Measurements from ENCODE around the gene SYCE1L.
"Not testable (repeated sequence)": the region's sequence is repeated elsewhere in the genome, so short reads cannot be mapped to it uniquely, and the experiment has no call there.

The SYCE1L gene, protein sequence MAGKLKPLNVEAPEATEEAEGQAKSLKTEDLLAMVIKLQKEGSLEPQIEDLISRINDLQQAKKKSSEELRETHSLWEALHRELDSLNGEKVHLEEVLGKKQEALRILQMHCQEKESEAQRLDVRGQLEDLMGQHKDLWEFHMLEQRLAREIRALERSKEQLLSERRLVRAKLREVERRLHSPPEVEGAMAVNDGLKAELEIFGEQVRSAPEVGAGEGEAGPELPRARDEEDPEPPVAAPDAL

DNA sequence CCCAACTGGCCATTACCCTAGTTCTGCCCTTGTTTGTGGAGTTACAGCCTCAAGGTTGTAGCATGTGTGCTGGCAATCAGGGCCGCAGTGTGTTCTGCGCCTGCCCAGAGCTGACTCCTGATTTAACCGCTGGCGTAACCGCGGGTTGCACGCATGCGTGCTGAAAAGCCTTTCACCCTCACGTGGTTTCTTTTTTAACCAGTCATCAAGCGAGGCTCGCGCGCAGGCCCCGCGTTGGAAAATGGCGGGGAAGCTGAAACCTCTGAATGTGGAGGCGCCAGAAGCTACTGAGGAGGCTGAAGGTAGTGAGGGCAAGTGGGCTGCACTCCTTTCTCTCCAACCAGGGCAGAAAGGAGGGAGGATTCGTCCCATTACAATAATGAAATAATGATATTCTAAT, at the start of gene SYCE1L:
Gene SYCE1L (plus strand): TSS at position 198 of the 400 bp plus-strand sequence. CDS start 44 bp downstream, at position 242.
- Histone ChIP-seq H3K27ac (ENCODE audit: low read length) (no peak within 1 kb of the TSS), H3K9ac (ENCODE audit: low read depth, low read length) (no peak within 1 kb of the TSS), H3K9me3 (ENCODE audit: insufficient read depth, low read depth, low read length) (no peaks in the 10 kb centered on the region), H3K4me1 (ENCODE audit: insufficient read depth, low read length) (no peaks in the 10 kb centered on the region), H3K36me3 (ENCODE audit: insufficient read depth, low read depth, low read length) (peaks cover 45% of the 10 kb centered on the region), H3K4me3 (ENCODE audit: low read length) (no peak within 1 kb of the TSS), H3K27me3 (ENCODE audit: insufficient read depth, low read length) (no peaks in the 10 kb centered on the region)

DNA sequence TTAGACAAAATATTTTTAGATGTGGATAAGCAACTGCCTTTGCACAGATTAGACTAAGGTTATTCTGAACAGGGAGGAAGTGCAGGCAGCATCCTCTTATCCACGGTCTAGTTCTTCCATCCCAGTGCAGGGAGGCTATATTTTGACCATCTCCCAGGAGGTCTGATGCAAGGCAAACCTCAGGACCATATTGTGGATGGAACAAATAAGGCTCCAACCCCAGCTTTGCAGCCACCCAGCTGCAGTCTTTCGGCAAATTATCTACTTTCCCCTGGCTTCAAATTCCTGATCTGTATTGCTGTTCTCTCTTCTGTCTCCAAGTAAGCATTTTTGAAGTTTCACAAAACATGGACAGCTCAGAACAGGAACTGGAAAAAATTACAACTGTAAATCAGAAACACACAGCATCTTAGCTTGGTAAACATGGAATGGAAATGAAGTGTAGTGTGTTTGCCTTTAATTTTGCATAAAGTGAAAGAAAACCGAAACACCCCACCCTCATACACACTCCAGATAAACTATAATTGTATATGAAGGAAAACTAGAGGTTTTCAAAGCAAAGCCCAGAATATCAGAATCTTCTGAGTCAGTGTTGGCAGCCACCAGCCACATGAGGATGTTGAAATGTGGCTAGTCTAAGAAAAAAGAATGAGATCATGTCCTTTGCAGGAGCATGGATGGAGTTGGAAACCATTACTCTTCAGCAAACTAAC, 41.7 kb upstream of the SYCE1L start:
- Histone ChIP-seq H3K9me3 (ENCODE audit: insufficient read depth, low read depth, low read length) (no peaks in the 10 kb centered on the region), H3K4me3 (ENCODE audit: low read length) (no peak overlapping the region), H3K27me3 (ENCODE audit: insufficient read depth, low read length) (no peaks in the 10 kb centered on the region), H3K36me3 (ENCODE audit: insufficient read depth, low read depth, low read length) (no peaks in the 10 kb centered on the region), H3K4me1 (ENCODE audit: insufficient read depth, low read length) (no peaks in the 10 kb centered on the region), H3K27ac (ENCODE audit: low read length) (no peak overlapping the region), H3K9ac (ENCODE audit: low read depth, low read length) (no peak overlapping the region)

DNA sequence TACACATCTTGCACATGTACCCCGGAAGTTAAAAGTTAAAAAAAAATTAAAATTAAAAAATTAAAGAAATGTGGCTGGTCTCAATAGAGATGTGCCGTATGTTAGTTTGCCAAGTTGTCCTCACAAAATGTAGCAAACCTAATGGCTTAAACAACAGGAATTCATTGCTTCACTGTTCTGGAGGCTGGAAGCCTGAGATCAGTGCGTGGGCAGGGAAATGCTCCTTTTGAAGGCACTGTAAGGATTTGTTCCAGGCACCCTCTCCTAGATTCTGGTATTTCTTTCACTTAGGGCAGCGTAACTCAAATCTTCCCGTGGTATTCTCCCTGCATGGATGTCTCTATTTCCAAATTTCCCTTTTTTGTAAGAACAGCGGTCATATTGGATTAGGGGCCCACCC, 40.9 kb upstream of the SYCE1L start:
- Histone ChIP-seq H3K36me3 (ENCODE audit: insufficient read depth, low read depth, low read length) (no peaks in the 10 kb centered on the region), H3K27me3 (ENCODE audit: insufficient read depth, low read length) (no peaks in the 10 kb centered on the region), H3K4me1 (ENCODE audit: insufficient read depth, low read length) (no peaks in the 10 kb centered on the region), H3K9me3 (ENCODE audit: insufficient read depth, low read depth, low read length) (no peaks in the 10 kb centered on the region), H3K4me3 (ENCODE audit: low read length) (no peak overlapping the region), H3K9ac (ENCODE audit: low read depth, low read length) (no peak overlapping the region), H3K27ac (ENCODE audit: low read length) (no peak overlapping the region)

DNA sequence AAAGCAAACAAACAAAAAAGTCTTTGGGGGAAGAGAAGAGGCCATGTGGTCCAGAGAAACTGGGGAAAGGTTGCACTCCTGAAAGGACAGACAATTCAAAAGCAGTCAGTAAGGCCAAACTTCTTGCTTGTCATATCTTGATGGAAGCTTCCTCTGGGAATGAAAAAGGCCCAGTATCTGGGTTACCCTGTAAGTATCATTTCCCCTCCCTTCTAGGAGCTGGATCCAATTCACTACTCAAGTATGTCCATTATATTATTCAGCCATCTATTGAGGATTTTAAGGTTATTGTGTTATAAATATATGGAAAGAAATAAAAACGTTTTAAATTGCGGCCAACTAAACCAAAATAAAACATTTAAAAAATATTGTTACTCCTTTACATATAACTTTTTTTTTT, 34.2 kb upstream of the SYCE1L start:
- no peak overlapping the region for H3K4me3 ChIP-seq (ENCODE audit: low read length)
- H3K4me1 ChIP-seq (ENCODE audit: insufficient read depth, low read length): no peaks in the 10 kb centered on the region
- H3K9ac ChIP-seq (ENCODE audit: low read depth, low read length): no peak overlapping the region
- no peaks in the 10 kb centered on the region for H3K36me3 ChIP-seq (ENCODE audit: insufficient read depth, low read depth, low read length)
- no peak overlapping the region for H3K27ac ChIP-seq (ENCODE audit: low read length)
- H3K9me3 ChIP-seq (ENCODE audit: insufficient read depth, low read depth, low read length): no peaks in the 10 kb centered on the region
- no peaks in the 10 kb centered on the region for H3K27me3 ChIP-seq (ENCODE audit: insufficient read depth, low read length)

DNA sequence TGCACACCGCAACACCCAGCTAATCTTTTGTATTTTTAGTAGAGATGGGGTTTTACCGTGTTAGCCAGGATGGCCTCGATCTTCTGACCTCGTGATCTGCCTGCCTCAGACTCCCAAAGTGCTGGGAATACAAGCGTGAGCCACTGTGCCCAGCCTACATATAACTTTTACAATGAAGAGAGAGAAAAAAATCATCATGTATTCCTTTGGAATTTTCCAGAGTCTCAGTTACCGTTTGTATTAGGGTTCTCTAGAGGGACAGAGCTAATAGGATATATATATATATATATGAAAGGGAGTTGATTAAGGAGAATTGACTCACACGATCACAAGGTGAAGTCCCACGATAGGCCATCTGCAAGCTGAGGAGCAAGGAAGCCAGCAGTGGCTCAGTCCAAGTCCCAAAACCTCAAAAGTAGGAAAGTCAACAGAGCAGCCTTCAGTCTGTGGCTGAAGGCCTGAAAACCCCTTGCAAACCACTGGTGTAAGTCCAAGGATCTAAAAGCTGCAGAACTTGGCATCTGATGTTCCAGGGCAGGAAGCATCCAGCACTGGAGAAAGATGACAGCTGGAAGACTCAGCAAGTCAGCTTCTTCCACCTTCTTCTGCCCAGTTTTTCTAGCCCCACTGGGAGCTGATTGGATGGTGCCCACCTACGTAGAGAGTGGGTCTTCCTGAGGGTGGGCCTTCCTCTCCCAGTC, 33.5 kb upstream of the SYCE1L start:
- not testable (repeated sequence) for H3K27ac ChIP-seq (ENCODE audit: low read length); H3K9ac ChIP-seq (ENCODE audit: low read depth, low read length); H3K27me3 ChIP-seq (ENCODE audit: insufficient read depth, low read length); H3K4me1 ChIP-seq (ENCODE audit: insufficient read depth, low read length); H3K9me3 ChIP-seq (ENCODE audit: insufficient read depth, low read depth, low read length); H3K36me3 ChIP-seq (ENCODE audit: insufficient read depth, low read depth, low read length); H3K4me3 ChIP-seq (ENCODE audit: low read length)

DNA sequence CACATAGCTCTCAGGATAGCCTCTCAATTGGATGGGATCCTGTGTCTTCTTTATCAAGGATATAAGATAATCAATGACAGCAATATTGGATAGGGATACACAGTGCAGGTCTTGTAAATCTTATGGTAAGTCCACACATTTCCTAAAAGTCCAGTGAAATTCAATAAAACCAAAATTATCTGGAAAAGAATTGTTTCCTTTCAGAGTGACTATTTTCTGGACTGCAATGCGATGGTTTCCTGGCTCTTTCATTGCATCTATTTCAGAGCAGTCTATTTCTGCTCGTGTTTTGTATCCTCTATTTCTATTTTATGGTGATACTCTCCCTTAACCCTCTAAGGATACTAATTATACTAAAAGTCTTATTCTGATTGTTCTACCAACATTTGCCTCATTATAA, 32.5 kb upstream of the SYCE1L start:
- no peak overlapping the region for H3K4me3 ChIP-seq (ENCODE audit: low read length)
- H3K36me3 ChIP-seq (ENCODE audit: insufficient read depth, low read depth, low read length): no peaks in the 10 kb centered on the region
- no peaks in the 10 kb centered on the region for H3K27me3 ChIP-seq (ENCODE audit: insufficient read depth, low read length)
- no peaks in the 10 kb centered on the region for H3K9me3 ChIP-seq (ENCODE audit: insufficient read depth, low read depth, low read length)
- no peaks in the 10 kb centered on the region for H3K4me1 ChIP-seq (ENCODE audit: insufficient read depth, low read length)
- H3K27ac ChIP-seq (ENCODE audit: low read length): no peak overlapping the region
- no peak overlapping the region for H3K9ac ChIP-seq (ENCODE audit: low read depth, low read length)

DNA sequence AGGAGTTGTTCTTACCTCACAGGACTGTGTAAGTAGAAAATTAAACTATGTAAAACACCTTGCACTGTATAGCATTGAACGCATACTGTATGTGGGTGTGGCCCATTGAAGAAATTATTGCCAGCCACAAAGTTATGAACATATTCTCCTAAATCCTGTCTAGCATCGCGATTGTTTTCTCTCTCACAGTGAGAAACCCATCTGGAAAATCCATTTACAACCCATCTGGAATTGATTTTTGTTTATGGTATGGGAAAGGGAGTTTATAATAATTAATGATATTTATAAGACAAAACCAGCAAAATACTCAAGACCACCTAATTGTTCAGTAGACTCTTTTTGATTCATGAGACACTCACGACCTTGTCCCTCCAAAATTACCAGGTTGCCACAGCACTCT, 30.3 kb upstream of the SYCE1L start:
- Histone ChIP-seq H3K4me3 (ENCODE audit: low read length) (no peak overlapping the region), H3K9ac (ENCODE audit: low read depth, low read length) (no peak overlapping the region), H3K4me1 (ENCODE audit: insufficient read depth, low read length) (no peaks in the 10 kb centered on the region), H3K27me3 (ENCODE audit: insufficient read depth, low read length) (no peaks in the 10 kb centered on the region), H3K36me3 (ENCODE audit: insufficient read depth, low read depth, low read length) (no peaks in the 10 kb centered on the region), H3K9me3 (ENCODE audit: insufficient read depth, low read depth, low read length) (no peaks in the 10 kb centered on the region), H3K27ac (ENCODE audit: low read length) (no peak overlapping the region)

DNA sequence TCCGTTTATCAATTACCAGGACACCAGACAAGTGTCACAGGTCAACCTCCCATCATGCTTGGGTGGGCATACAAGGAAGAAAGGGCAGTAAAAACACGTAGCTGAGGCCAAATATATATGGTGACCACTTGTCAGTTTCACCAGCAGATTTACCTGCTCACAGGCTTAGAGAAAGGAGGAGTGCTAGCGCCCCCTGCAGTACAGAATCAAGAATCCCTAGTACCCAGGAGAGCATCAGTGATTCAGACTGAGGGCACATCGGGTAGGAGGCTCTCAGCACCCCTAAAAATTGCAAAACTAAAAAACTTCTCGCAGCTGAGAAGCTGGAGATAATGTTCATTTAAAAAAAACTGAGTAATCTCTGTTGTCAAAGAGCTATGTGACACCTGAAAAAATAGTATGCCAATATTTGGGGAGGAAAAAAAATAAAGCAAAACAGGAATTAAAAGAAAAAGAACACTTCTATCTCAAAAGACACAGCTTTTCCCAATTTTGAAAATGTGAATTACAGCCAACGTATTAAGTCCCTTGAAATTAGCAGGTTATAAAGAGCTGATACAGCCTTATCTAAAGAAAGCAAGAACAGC, 29.5 kb upstream of the SYCE1L start:
- no peaks in the 10 kb centered on the region for H3K9me3 ChIP-seq (ENCODE audit: insufficient read depth, low read depth, low read length)
- no peak overlapping the region for H3K4me3 ChIP-seq (ENCODE audit: low read length)
- no peaks in the 10 kb centered on the region for H3K4me1 ChIP-seq (ENCODE audit: insufficient read depth, low read length)
- H3K36me3 ChIP-seq (ENCODE audit: insufficient read depth, low read depth, low read length): no peaks in the 10 kb centered on the region
- H3K27ac ChIP-seq (ENCODE audit: low read length): no peak overlapping the region
- no peaks in the 10 kb centered on the region for H3K27me3 ChIP-seq (ENCODE audit: insufficient read depth, low read length)
- no peak overlapping the region for H3K9ac ChIP-seq (ENCODE audit: low read depth, low read length)

DNA sequence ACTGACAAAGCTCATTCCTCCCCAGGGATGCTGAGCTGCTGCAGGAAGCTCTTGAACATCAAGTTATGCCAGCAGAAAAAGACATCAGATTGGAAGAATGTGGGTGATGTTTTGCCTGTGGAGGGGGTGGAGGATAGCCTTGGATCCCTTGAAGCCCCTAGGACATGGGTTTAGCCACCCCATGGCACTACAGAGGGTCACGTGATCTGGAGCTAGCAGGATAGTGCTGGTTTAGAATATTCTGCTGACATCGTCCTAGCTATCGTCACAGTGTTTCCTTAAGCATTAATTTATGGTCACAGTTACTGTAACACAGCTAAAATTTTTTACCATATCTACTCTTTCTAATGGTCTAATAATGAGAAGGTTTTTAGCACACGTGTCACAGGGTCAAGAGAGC, 28.4 kb upstream of the SYCE1L start:
- Histone ChIP-seq H3K9me3 (ENCODE audit: insufficient read depth, low read depth, low read length) (no peaks in the 10 kb centered on the region), H3K27me3 (ENCODE audit: insufficient read depth, low read length) (no peaks in the 10 kb centered on the region), H3K4me1 (ENCODE audit: insufficient read depth, low read length) (no peaks in the 10 kb centered on the region), H3K36me3 (ENCODE audit: insufficient read depth, low read depth, low read length) (no peaks in the 10 kb centered on the region), H3K4me3 (ENCODE audit: low read length) (no peak overlapping the region), H3K9ac (ENCODE audit: low read depth, low read length) (no peak overlapping the region), H3K27ac (ENCODE audit: low read length) (no peak overlapping the region)

DNA sequence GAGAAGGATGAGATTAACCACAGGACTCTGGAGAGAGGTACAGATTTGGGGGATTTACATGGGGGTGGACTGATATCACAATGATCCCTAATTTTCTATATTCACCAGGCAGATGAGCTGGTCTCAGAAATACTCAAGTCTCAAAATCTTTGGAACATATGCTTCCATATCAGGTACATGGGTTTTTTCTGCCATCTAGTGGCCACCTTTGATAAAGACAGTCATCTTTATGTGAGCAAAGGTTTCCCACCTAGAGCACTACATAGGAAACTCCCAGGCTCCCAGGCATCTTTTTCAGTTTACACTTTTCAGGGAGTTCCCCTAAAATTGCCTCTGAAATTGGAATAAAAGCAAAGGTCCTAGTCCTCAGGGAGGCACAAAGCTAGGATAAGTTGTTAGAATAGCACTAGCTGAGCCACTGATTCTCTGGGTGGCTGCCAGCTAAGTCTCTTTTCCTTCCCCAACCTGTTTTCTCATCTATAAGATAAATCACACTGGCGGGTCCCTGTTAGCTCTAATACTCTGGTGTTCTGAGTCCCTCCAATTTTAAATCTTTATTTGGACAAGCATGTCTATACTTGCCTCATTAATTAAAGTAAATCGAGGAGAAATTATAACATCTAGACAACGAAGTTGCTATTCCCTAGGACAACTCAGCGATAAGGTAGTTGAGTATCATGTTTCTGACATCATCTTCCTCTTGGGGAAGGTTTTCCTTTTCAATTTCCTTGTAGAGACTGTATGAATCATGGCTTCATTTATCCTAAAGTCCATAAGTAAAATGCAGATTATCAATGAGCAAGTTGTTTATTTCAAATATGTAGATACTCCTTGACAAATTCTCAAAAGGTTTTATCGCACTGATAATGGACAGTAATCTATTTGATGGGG, 27.2 kb upstream of the SYCE1L start:
- Histone ChIP-seq H3K9me3 (ENCODE audit: insufficient read depth, low read depth, low read length) (no peaks in the 10 kb centered on the region), H3K4me3 (ENCODE audit: low read length) (no peak overlapping the region), H3K27me3 (ENCODE audit: insufficient read depth, low read length) (no peaks in the 10 kb centered on the region), H3K4me1 (ENCODE audit: insufficient read depth, low read length) (no peaks in the 10 kb centered on the region), H3K27ac (ENCODE audit: low read length) (no peak overlapping the region), H3K36me3 (ENCODE audit: insufficient read depth, low read depth, low read length) (no peaks in the 10 kb centered on the region), H3K9ac (ENCODE audit: low read depth, low read length) (no peak overlapping the region)

DNA sequence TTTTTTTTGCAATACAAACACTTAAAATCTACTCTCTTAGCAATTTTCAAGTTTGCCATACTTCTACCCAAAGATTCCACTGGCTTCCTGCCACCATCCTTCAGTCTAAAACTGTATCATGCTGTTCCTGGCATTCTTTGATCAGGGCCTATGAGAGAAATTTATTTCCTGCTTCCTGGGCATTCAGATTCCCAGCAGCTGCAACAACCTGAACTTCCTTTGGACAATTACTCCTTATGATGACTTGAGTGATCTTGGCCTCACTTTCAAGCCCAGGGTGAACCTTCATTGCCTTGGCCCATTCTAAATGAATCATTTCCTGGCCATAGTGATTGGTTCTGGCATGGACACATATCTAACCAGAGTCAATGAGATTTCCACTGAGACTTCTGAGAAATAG, 26.3 kb upstream of the SYCE1L start:
- H3K9ac ChIP-seq (ENCODE audit: low read depth, low read length): no peak overlapping the region
- H3K36me3 ChIP-seq (ENCODE audit: insufficient read depth, low read depth, low read length): no peaks in the 10 kb centered on the region
- H3K27me3 ChIP-seq (ENCODE audit: insufficient read depth, low read length): no peaks in the 10 kb centered on the region
- no peak overlapping the region for H3K27ac ChIP-seq (ENCODE audit: low read length)
- no peaks in the 10 kb centered on the region for H3K4me1 ChIP-seq (ENCODE audit: insufficient read depth, low read length)
- H3K4me3 ChIP-seq (ENCODE audit: low read length): no peak overlapping the region
- no peaks in the 10 kb centered on the region for H3K9me3 ChIP-seq (ENCODE audit: insufficient read depth, low read depth, low read length)
